Fibroblast of lung (primary cell): Measurements from ENCODE around the gene CACNA2D3. TPM values are rescaled to one million over a fixed set of nuclear protein-coding genes. Genes with fewer than 3 reads are reported as not detected.

ENCODE experiments used
- DNase-seq, 2 donors: peaks; one replicate each; pipeline versions ENCODE4 v3.0.0 to v3.0.0-alpha.2; 2010; ENCODE audit warnings: low read depth in 2 of 2
- H2AFZ ChIP-seq: 2 replicates; pipeline ENCODE4 v1.5.1; 2012; ENCODE audit warnings: low read length, control low read depth, inconsistent platforms
- H3K27ac ChIP-seq: 2 replicates; pipeline ENCODE4 v1.5.1; 2011; ENCODE audit warnings: low read length, control low read depth; ENCODE audit not compliant: insufficient read depth
- H3K27me3 ChIP-seq: 2 replicates; pipeline ENCODE4 v1.5.1; 2011; ENCODE audit warnings: mild to moderate bottlenecking, low read length; ENCODE audit not compliant: control insufficient read depth, insufficient read depth
- H3K36me3 ChIP-seq: 2 replicates; pipeline ENCODE4 v1.5.1; 2011; ENCODE audit warnings: low read length; ENCODE audit not compliant: control insufficient read depth, insufficient read depth
- H3K4me1 ChIP-seq: 2 replicates; pipeline ENCODE4 v1.5.1; 2011; ENCODE audit warnings: low read length; ENCODE audit not compliant: control insufficient read depth, insufficient read depth; ENCODE audit errors: extremely low read depth
- H3K4me2 ChIP-seq: 2 replicates; pipeline ENCODE4 v1.5.1; 2011; ENCODE audit warnings: low read length, control low read depth; ENCODE audit not compliant: insufficient read depth; ENCODE audit errors: extremely low read depth
- H3K4me3 ChIP-seq, 4 experiments: fragments of 200-600 bp in 1 of 4; sonication (generic) in 1 of 4; replicated peaks in 1 of 4; 2 replicates each; pipeline ENCODE4 v1.5.1; 2011 to 2016; ENCODE audit warnings: low read length in 4 of 4, low read depth in 3 of 4, mild to moderate bottlenecking in 3 of 4, control low read depth in 2 of 4, inconsistent platforms in 1 of 4, mixed read lengths in 1 of 4; ENCODE audit not compliant: insufficient read depth in 1 of 4; ENCODE audit errors: control extremely low read depth in 1 of 4
- H3K79me2 ChIP-seq: 2 replicates; pipeline ENCODE4 v1.5.1; 2012; ENCODE audit warnings: mild to moderate bottlenecking, low read length, inconsistent platforms; ENCODE audit not compliant: control insufficient read depth, insufficient read depth
- H3K9ac ChIP-seq: 2 replicates; pipeline ENCODE4 v1.5.1; 2011; ENCODE audit warnings: mild to moderate bottlenecking, low read length, control low read depth; ENCODE audit not compliant: insufficient read depth
- H3K9me3 ChIP-seq: 2 replicates; pipeline ENCODE4 v1.5.1; 2012; ENCODE audit warnings: low read depth, low read length; ENCODE audit not compliant: control insufficient read depth, insufficient read depth
- H4K20me1 ChIP-seq: 2 replicates; pipeline ENCODE4 v1.5.1; 2011; ENCODE audit warnings: low read length; ENCODE audit not compliant: control insufficient read depth, insufficient read depth; ENCODE audit errors: extremely low read depth
- CTCF ChIP-seq, 2 donors: IDR thresholded peaks in 1 of 2; conservative IDR thresholded peaks in 1 of 2; 1 replicate in 1 of 2; 2 replicates in 1 of 2; pipeline ENCODE4 v1.5.1; 2011 to 2012; ENCODE audit warnings: low read length in 2 of 2, control low read depth in 1 of 2, inconsistent platforms in 1 of 2, low read depth in 1 of 2, mild to moderate bottlenecking in 1 of 2
- EZH2 ChIP-seq: IDR thresholded peaks from 2 replicates; pipeline ENCODE4 v1.5.1; 2012; ENCODE audit warnings: low read length, control low read depth, mild to moderate bottlenecking; ENCODE audit errors: missing control alignments
- polyA plus RNA-seq, 2 donors: library from polyadenylated mRNA; depleted of rRNA in 1 of 2; stranded (reverse) in 1 of 2; unstranded in 1 of 2; fragments of >200 nt; gene quantifications; 2 replicates each; pipeline ENCODE4 v1.2.1, GENCODE V29; 2011 to 2012; ENCODE audit warnings: missing spikeins in 1 of 2
- total RNA-seq: library from RNA; depleted of rRNA; stranded (reverse); fragments of >200 nt; gene quantifications from 2 replicates; pipeline ENCODE4 v1.2.1, GENCODE V29; 2014

Gene CACNA2D3
- total and polyA plus RNA-seq, 2 donors (not counting 1 experiment from before 2014, with no cell fraction given): 1.8 to 11.5 TPM

GRCh38 chr3:54793171-54793570, 670.8 kb downstream of the CACNA2D3 start:
- Histone ChIP-seq H3K4me2 (no peak overlapping the region), H3K27me3 (no peaks in the 10 kb centered on the region), H3K4me3 (no peak overlapping the region), H2AFZ (no peak overlapping the region), H3K36me3 (no peaks in the 10 kb centered on the region), H3K79me2 (no peaks in the 10 kb centered on the region), H4K20me1 (no peaks in the 10 kb centered on the region), H3K9me3 (no peaks in the 10 kb centered on the region), H3K27ac (no peak overlapping the region), H3K9ac (no peak overlapping the region), H3K4me1 (no peaks in the 10 kb centered on the region)
- peak in 1 of 2 donors; percentile 27 for DNase-seq
- no peak for TF ChIP-seq CTCF (conservative IDR thresholded peaks at IDR 0.05 in 1 of 2, IDR thresholded peaks at IDR 0.05 in 1 of 2; ENCODE audit: low read depth in 1 of 2, low read length in 2 of 2)
- no peak for TF ChIP-seq EZH2

DNA sequence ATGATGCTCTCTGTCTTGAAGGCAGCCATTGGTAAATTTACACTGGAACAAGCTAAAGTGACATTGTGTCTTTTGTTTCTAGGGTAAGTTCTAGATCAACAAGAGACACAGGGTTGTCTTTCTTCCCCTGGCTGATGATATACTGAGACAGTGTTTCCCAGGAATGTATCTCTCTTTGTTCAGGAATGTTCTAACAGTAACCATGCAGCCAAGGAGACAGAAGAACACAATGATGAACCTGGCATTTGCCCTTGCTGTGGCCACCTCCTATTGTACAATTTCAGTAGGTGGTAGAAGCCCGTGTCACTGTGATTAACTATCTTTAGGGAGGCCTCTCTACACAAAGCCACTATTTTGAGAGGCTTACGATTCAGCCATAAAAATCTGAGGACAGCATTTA, 674.8 kb downstream of the CACNA2D3 start:
- Histone ChIP-seq H3K4me1 (no peaks in the 10 kb centered on the region), H3K36me3 (no peaks in the 10 kb centered on the region), H3K79me2 (no peaks in the 10 kb centered on the region), H3K4me2 (no peak overlapping the region), H3K9me3 (no peaks in the 10 kb centered on the region), H2AFZ (no peak overlapping the region), H3K27me3 (no peaks in the 10 kb centered on the region), H3K9ac (no peak overlapping the region), H3K27ac (no peak overlapping the region), H3K4me3 (no peak overlapping the region), H4K20me1 (no peaks in the 10 kb centered on the region)
- DNase-seq: no peak
- TF ChIP-seq EZH2 (no peak), CTCF (conservative IDR thresholded peaks at IDR 0.05 in 1 of 2, IDR thresholded peaks at IDR 0.05 in 1 of 2; ENCODE audit: low read depth in 1 of 2, low read length in 2 of 2) (no peak)

- no peak for DNase-seq
- Histone ChIP-seq H3K4me2 (no peak overlapping the region), H3K27ac (no peak overlapping the region), H3K9me3 (no peaks in the 10 kb centered on the region), H3K27me3 (no peaks in the 10 kb centered on the region), H3K4me1 (no peaks in the 10 kb centered on the region), H4K20me1 (no peaks in the 10 kb centered on the region), H3K36me3 (no peaks in the 10 kb centered on the region), H3K9ac (no peak overlapping the region), H3K79me2 (no peaks in the 10 kb centered on the region), H2AFZ (no peak overlapping the region), H3K4me3 (no peak overlapping the region)
- TF ChIP-seq EZH2: no peak
- TF ChIP-seq CTCF (conservative IDR thresholded peaks at IDR 0.05 in 1 of 2, IDR thresholded peaks at IDR 0.05 in 1 of 2; ENCODE audit: low read depth in 1 of 2, low read length in 2 of 2): no peak
Measured at GRCh38 chr3:54800478-54800877, 678.1 kb downstream of the CACNA2D3 start.
